Measurements from ENCODE around the gene DBP. TPM values are rescaled to one million over a fixed set of nuclear protein-coding genes. Genes with fewer than 3 reads are reported as not detected.

The DBP gene
- total RNA-seq, 2 donors from 2014 or later: 2.8 to 5.9 TPM

DNA sequence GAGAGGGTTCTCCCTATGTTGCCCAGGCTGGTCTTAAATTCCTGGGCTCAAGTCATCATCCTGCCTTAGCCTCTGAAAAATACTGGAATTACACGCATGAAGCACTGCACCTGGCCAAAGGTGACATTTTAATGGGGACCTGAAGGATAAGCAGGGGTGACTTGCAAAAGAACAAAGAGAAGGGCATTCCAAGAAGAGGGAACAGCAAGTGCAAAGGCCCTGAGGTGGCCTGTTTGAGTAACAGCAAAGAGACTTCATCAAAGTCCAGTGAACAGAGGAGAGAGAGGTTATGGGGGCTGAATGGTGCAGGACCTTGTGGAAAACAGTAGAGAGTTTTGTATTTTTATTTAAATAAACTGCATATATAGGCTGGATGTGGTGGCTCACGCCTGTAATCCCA is 4.7 kb upstream of the DBP start:
- Histone ChIP-seq H3K9me3 (no peaks in the 10 kb centered on the region), H3K4me1 (peaks cover 0 to 34% of the 10 kb centered on the region in 2 donors), H3K27ac (no peak overlapping the region), H3K27me3 (no peaks in the 10 kb centered on the region), H3K36me3 (no peaks in the 10 kb centered on the region), H3K4me3 (no peak overlapping the region)
- DNase-seq (ENCODE audit: low spot score): no peak
- TF ChIP-seq, protein P1, sequence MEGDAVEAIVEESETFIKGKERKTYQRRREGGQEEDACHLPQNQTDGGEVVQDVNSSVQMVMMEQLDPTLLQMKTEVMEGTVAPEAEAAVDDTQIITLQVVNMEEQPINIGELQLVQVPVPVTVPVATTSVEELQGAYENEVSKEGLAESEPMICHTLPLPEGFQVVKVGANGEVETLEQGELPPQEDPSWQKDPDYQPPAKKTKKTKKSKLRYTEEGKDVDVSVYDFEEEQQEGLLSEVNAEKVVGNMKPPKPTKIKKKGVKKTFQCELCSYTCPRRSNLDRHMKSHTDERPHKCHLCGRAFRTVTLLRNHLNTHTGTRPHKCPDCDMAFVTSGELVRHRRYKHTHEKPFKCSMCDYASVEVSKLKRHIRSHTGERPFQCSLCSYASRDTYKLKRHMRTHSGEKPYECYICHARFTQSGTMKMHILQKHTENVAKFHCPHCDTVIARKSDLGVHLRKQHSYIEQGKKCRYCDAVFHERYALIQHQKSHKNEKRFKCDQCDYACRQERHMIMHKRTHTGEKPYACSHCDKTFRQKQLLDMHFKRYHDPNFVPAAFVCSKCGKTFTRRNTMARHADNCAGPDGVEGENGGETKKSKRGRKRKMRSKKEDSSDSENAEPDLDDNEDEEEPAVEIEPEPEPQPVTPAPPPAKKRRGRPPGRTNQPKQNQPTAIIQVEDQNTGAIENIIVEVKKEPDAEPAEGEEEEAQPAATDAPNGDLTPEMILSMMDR (IDR thresholded peaks at IDR 0.05): no peak

- no peaks in the 10 kb centered on the region for H3K36me3 ChIP-seq
- no peak for DNase-seq (ENCODE audit: low spot score)
- peaks cover 0 to 35% of the 10 kb centered on the region in 2 donors for H3K4me1 ChIP-seq
- no peaks in the 10 kb centered on the region for H3K27me3 ChIP-seq
- no peaks in the 10 kb centered on the region for H3K9me3 ChIP-seq
- TF ChIP-seq, protein P1 (IDR thresholded peaks at IDR 0.05): no peak
- H3K27ac ChIP-seq: no peak overlapping the region
- H3K4me3 ChIP-seq: no peak overlapping the region
Observed at GRCh38 chr19:48639483-48640375, 2.5 kb upstream of the DBP start.

DNA sequence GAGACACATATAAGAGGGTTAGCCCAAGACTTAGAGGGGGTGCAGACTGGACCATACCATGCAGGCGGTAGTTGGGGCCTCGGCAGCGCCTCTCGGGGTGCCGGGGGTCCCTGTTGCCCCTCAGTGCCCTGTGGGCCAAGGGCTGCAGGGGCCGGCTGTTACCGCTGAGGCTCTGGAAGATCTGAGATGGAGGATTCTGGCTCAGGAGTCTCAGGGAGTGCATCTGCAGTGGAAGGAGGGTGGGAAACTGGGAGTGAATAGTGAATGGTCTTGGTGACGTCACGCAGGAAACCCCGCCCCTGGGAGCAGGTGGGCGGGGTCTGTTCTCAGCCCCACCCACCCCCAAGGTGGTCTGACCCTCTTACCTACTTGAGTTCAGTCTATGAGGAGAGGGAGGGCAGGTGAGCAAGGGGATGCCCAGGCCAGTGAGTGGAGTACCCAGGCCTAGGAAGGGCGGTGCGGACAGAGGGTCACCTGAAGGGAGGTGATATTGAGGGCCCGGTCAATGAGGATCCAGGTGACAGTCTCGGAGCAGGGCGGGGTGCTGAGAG is 1.7 kb upstream of the DBP start:
- TF ChIP-seq, protein P1 (IDR thresholded peaks at IDR 0.05): no peak
- Histone ChIP-seq H3K27ac (peak overlapping the region; percentile 97 to 98), H3K9me3 (no peaks in the 10 kb centered on the region), H3K27me3 (no peaks in the 10 kb centered on the region), H3K36me3 (no peaks in the 10 kb centered on the region), H3K4me1 (peaks cover 0 to 38% of the 10 kb centered on the region in 2 donors), H3K4me3 (peak overlapping the region in 1 of 2 donors; percentile 78)
- DNase-seq (ENCODE audit: low spot score): no peak

- Histone ChIP-seq H3K27ac (peak overlapping the region; percentile 97 to 98), H3K9me3 (no peaks in the 10 kb centered on the region), H3K4me1 (peaks cover 0 to 45% of the 10 kb centered on the region in 2 donors), H3K4me3 (peak overlapping the region; percentile 49 to 78), H3K27me3 (no peaks in the 10 kb centered on the region), H3K36me3 (no peaks in the 10 kb centered on the region)
- TF ChIP-seq, protein P1 (IDR thresholded peaks at IDR 0.05): no peak
- peak; percentile 91 for DNase-seq (ENCODE audit: low spot score)
Observed at GRCh38 chr19:48637948-48638830, 1.0 kb upstream of the DBP start.

DNA sequence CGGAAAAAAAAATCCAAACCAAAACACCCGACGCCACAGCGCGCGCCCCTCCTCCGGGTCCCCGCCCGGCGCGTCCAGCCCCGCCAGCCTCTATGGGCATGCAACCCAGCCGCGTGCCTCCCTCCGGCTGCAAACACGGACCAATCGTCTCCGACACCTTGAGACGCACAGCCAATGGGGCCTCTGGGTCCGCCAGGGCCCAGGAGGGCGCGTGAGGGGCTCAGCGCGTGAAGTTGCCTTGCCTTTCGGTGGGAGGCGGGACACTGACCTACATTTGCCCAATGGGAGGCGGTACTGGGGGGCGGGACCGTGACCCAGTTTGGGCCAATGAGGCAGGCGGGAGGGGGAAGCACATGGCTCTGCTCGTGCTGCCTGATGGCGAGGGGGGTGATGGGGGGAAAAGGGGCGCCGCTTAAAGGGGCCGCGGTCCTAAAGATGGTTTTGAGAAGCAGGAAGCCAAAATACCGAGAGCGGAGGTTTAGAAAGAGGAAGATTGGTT is 319 bp upstream of the DBP start:
- peak; percentile 99 for DNase-seq (ENCODE audit: low spot score)
- Histone ChIP-seq H3K36me3 (no peaks in the 10 kb centered on the region), H3K9me3 (no peaks in the 10 kb centered on the region), H3K27ac (peak overlapping the region; percentile 97 to 98), H3K27me3 (no peaks in the 10 kb centered on the region), H3K4me1 (peaks cover 0 to 52% of the 10 kb centered on the region in 2 donors), H3K4me3 (peak overlapping the region; percentile 49 to 78)
- TF ChIP-seq, protein P1 (IDR thresholded peaks at IDR 0.05): no peak
